Mucosa of descending colon (tissue), 3 donors: ENCODE measurements around the gene PDLIM3. TPM values are rescaled to one million over a fixed set of nuclear protein-coding genes. Genes with fewer than 3 reads are reported as not detected.
"Not testable (repeated sequence)": the region's sequence is repeated elsewhere in the genome, so short reads cannot be mapped to it uniquely, and the experiment has no call there.

Experiments
- ATAC-seq: fragments of 200-7000 bp; cut with Tn5 transposase; one replicate; pipeline ENCODE4 v1.9.1; 2020; ENCODE audit warnings: mild to moderate bottlenecking, moderate library complexity
- DNase-seq, 3 donors: peaks; one replicate each; pipeline ENCODE4 v3.0.0-alpha.2; 2020
- H3K36me3 ChIP-seq: fragments of 200-600 bp; one replicate; pipeline ENCODE4 v1.8.0; 2021; ENCODE audit warnings: low read depth, mild to moderate bottlenecking
- H3K4me1 ChIP-seq: fragments of 200-600 bp; one replicate; pipeline ENCODE4 v1.8.0; 2021; ENCODE audit warnings: low read depth, mild to moderate bottlenecking
- H3K4me3 ChIP-seq: fragments of 200-600 bp; one replicate; pipeline ENCODE4 v1.8.0; 2021; ENCODE audit warnings: mild to moderate bottlenecking
- H3K9me3 ChIP-seq: fragments of 200-600 bp; one replicate; pipeline ENCODE4 v1.8.0; 2021; ENCODE audit warnings: mild to moderate bottlenecking
- intact Hi-C, 2 donors: fragments of 100-400 bp; cut with DNase I in 1 of 2; cut with micrococcal nuclease in 1 of 2; formaldehyde crosslinking; loops; one replicate each; pipeline versions ENCODE4 v1.11.0 to v1.11.1; 2022; cut with DNase I, micrococcal nuclease
- total RNA-seq, 3 donors: library from RNA; stranded (reverse); fragmentation: NEBNext Ultra II Directional in 2 of 3; extraction: Animal tissue kit (Norgen Biotek cat#: 25700) in 2 of 3; gene quantifications; one replicate each; pipeline versions ENCODE4 v1.2.1 to v1.2.4, GENCODE V29; 2021 to 2023
- TF ChIP-seq, protein P1 (sequence below): fragments of 200-600 bp; IDR thresholded peaks from one replicate; pipeline ENCODE4 v1.8.0; 2022; ENCODE audit warnings: antibody characterized with exemption, mild to moderate bottlenecking
- donor health status: DM: no; HTN: no; CAD: no; lungs with moderate emphysema.
- donor health status: DM: no; HTN: no; CAD: no.
- donor health status: DM: no; HTN: yes; CAD: no.

PDLIM3 gene
- total RNA-seq, 3 donors from 2014 or later, result 8.9 to 193 (median 16.5) TPM

DNA sequence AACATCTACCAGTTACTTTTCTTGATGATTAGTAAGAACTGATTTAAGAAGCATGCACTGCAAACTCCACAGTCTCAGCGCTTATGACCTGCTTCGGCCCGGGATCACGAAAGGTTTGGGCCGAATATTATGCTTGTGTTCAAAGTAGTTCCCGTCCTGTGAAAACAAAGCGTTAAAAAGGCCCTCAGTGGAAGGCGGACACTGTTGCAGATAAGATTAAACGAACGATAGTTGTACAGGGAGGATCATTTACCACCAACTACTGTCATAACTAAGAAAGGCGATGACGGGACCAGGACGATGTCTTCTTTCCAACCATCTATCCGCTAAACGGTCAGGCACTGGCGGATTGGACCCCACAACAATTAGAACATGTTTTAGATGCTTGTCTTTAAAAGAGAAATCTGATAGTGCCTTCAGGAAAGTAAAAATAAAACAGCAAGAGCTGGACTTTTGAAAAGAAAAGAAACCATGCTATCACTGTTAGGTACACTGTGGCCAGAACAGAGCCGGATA is 21.1 kb downstream of the PDLIM3 start:
- TF ChIP-seq, protein P1, sequence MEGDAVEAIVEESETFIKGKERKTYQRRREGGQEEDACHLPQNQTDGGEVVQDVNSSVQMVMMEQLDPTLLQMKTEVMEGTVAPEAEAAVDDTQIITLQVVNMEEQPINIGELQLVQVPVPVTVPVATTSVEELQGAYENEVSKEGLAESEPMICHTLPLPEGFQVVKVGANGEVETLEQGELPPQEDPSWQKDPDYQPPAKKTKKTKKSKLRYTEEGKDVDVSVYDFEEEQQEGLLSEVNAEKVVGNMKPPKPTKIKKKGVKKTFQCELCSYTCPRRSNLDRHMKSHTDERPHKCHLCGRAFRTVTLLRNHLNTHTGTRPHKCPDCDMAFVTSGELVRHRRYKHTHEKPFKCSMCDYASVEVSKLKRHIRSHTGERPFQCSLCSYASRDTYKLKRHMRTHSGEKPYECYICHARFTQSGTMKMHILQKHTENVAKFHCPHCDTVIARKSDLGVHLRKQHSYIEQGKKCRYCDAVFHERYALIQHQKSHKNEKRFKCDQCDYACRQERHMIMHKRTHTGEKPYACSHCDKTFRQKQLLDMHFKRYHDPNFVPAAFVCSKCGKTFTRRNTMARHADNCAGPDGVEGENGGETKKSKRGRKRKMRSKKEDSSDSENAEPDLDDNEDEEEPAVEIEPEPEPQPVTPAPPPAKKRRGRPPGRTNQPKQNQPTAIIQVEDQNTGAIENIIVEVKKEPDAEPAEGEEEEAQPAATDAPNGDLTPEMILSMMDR, result no peak
- H3K4me1 ChIP-seq, result peaks cover 12% of the 10 kb centered on the region
- ATAC-seq, result peak; percentile 33
- H3K4me3 ChIP-seq, result no peak overlapping the region
- intact Hi-C loops, result no loop called here
- H3K9me3 ChIP-seq, result no peaks in the 10 kb centered on the region
- H3K36me3 ChIP-seq, result no peaks in the 10 kb centered on the region
- DNase-seq, result no peak

DNA sequence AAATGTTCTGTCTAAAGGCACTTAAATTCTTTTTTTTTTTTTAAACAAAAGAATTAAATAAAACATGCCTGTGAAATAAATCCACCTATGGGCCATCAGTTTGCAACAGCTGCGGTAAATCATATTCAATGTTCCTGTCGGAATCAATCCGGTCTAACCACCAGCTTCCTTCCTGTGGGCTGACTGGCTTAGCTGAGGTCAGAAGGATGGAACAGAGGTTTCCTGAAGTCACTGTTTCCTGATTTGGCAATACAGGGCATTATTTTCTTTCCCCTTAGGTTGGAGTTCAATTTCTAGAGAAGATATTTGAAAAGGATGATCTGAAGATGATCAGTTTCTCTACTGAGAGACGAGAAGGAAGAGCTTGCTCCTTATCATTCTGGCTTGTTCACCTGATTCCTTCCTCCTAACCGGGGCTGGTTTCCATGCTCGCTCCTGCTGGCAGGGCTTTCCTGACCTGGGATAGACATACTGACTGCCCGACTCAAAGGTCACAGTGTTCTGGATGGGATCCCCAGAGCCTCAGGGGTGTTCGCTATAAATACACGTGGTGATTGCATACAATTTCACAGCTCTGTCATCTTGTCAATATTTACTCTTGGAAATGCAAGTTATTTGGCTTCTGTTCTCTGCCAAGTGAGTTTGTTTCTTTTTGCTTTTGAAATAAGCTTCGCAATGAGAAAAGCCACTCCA is 21.7 kb downstream of the PDLIM3 start:
- Histone ChIP-seq H3K36me3 (no peaks in the 10 kb centered on the region), H3K4me3 (no peak overlapping the region), H3K9me3 (no peaks in the 10 kb centered on the region), H3K4me1 (peaks cover 12% of the 10 kb centered on the region)
- ATAC-seq (peak; percentile 91), DNase-seq (peak in 2 of 3 donors; percentile 47 to 54)
- intact Hi-C loops, result no loop called here
- TF ChIP-seq, protein P1, result no peak

DNA sequence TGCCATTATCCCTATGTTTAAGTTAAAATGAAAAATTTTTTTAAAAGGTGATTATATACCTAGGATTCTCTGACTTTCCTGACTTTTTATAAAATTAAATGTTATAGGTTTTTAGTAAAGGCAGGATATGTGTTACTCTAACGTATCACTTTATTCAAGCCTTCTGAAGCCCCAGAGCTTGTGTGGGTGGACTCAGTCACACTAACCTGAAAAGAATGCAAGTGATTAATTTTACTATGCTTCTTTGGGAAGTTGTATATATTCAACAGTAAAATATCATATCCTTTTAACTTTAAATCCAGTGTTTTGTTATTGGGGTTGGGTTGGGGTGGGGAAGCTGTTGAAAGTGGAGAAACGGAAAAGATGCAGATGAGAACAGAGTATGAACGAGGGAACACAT is 22.8 kb downstream of the PDLIM3 start:
- ATAC-seq (no peak), DNase-seq (no peak)
- Histone ChIP-seq H3K4me1 (peaks cover 12% of the 10 kb centered on the region), H3K4me3 (no peak overlapping the region), H3K36me3 (no peaks in the 10 kb centered on the region), H3K9me3 (no peaks in the 10 kb centered on the region)
- TF ChIP-seq, protein P1, result no peak
- intact Hi-C loops, result no loop called here

DNA sequence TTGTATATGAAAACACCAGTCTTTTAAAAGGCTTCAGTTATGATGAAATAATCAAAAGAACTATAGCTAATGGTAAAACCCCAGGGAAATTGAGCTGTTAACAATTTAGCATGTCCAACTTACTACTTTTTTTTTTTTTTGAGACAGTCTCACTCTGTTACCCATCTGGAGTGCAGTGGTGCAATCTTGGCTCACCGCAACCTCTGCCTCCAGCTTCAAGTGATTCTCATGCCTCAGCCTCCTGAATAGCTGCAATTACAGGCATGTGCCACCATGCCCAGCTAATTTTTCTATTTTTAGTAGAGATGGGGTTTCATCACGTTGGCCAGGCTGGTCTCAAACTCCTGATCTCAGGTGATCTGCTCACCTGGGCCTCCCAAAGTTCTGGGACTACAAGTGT is 24.1 kb downstream of the PDLIM3 start:
- intact Hi-C loops, ATAC-seq: not testable (repeated sequence)

DNA sequence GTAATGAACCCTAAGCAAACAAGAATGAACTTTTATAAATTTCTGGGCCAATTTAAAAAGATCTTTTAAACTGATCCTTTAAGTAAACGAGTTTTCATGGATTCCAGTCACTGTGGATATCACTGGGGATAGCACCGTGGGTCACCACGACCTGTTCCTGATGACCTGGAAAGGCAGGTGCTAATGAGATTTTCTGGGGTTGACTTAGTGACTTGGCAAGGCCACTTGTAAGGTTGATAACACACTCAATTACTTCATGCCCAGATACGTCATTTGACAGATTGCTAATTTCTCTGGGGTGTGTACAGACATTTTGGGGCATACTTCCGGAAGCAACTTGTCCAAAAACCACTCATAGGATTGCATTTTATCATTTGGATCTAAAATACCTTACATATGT is 24.5 kb downstream of the PDLIM3 start:
- no peaks in the 10 kb centered on the region for H3K36me3 ChIP-seq
- intact Hi-C loops, result no loop called here
- ATAC-seq (no peak), DNase-seq (no peak)
- peaks cover 12% of the 10 kb centered on the region for H3K4me1 ChIP-seq
- no peak overlapping the region for H3K4me3 ChIP-seq
- TF ChIP-seq, protein P1, result no peak
- H3K9me3 ChIP-seq, result no peaks in the 10 kb centered on the region

More for the DNA sequence above, 24.1 kb downstream of the PDLIM3 start:
- H3K36me3 ChIP-seq, H3K9me3 ChIP-seq, DNase-seq, H3K4me3 ChIP-seq: not testable (repeated sequence)
- H3K4me1 ChIP-seq, result peaks cover 12% of the 10 kb centered on the region

DNA sequence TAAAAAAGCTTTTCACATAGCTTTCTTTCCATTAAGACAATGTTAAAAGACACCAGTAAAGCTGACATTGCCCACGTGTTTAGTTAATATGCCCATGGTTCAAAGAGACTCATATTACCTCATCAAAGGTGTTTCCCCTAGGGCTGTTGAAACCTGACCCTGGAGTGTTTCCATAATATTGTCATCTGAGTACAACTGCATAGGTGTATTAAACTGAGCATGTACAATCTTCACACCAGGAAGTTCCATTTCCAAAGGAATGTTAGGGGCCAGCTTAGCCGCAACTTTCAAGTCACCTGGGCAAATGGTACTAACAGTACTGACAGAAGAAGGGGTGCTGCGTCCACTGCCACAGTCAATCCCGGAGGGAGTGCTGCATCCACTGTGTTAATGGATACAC is 27.1 kb downstream of the PDLIM3 start:
- Histone ChIP-seq H3K9me3 (no peaks in the 10 kb centered on the region), H3K36me3 (no peaks in the 10 kb centered on the region), H3K4me3 (no peak overlapping the region), H3K4me1 (peaks cover 6% of the 10 kb centered on the region)
- no peak for DNase-seq
- TF ChIP-seq, protein P1, result no peak
- intact Hi-C loops, result no loop called here
- no peak for ATAC-seq
